Measurements from ENCODE around the gene GLIS1. TPM values are rescaled to one million over a fixed set of nuclear protein-coding genes. Genes with fewer than 3 reads are reported as not detected.

The GLIS1 gene
- total RNA-seq, 1 experiment from 2014 or later = 0.24 TPM

- Mint-ChIP-seq H3K27me3 (ENCODE audit: low read depth) (no peaks in the 10 kb centered on the region), H3K9me3 (no peaks in the 10 kb centered on the region), H3K27ac (no peak overlapping the region), H3K4me3 (no peak overlapping the region), H3K4me1 (peaks cover 12% of the 10 kb centered on the region; the same call in 1 of the 2 replicates), H3K36me3 (no peaks in the 10 kb centered on the region)
- ChIA-PET CTCF (no interaction called here), POLR2A (no interaction called here)
- TF ChIP-seq ZNF263 (CRISPR knock-in tag; IDR thresholded peaks at IDR 0.05; ENCODE audit: low read depth) (no peak), E2F5 (CRISPR knock-in tag; IDR thresholded peaks at IDR 0.05) (no peak), GTF2I (CRISPR knock-in tag; conservative IDR thresholded peaks at IDR 0.05) (no peak), MXD4 (CRISPR knock-in tag; IDR thresholded peaks at IDR 0.05; ENCODE audit: borderline replicate concordance) (no peak), ETV6 (CRISPR knock-in tag; IDR thresholded peaks at IDR 0.05) (no peak), NFE2L1 (CRISPR knock-in tag; IDR thresholded peaks at IDR 0.05) (no peak)
- ATAC-seq = no peak
- no peak for DNase-seq (ENCODE audit: low spot score)
Measured at GRCh38 chr1:53644909-53645689, 93.9 kb downstream of the GLIS1 start.

GRCh38 chr1:53644496-53644895 is 94.5 kb downstream of the GLIS1 start:
- ChIA-PET POLR2A (interaction anchor here (0.5 kb wide), 1 partner anchor 278 kb away, joined by 4 read pairs; no protein-coding TSS in a partner anchor), CTCF (interaction anchor here (0.9 kb wide), 1 partner anchor 50 kb away, joined by 3 read pairs; no protein-coding TSS in a partner anchor)
- H3K27ac Mint-ChIP-seq = no peak overlapping the region
- ATAC-seq (no peak), DNase-seq (ENCODE audit: low spot score) (no peak)
- TF ChIP-seq NFATC4 (CRISPR knock-in tag; IDR thresholded peaks at IDR 0.05) = no peak
- TF ChIP-seq ZNF138 (CRISPR knock-in tag; conservative IDR thresholded peaks at IDR 0.05) = no peak
- TF ChIP-seq CREM (CRISPR knock-in tag; IDR thresholded peaks at IDR 0.05) = no peak
- TF ChIP-seq ETV6 (CRISPR knock-in tag; IDR thresholded peaks at IDR 0.05) = no peak
- H3K27me3 Mint-ChIP-seq (ENCODE audit: low read depth) = no peaks in the 10 kb centered on the region
- no peaks in the 10 kb centered on the region for H3K9me3 Mint-ChIP-seq
- no peaks in the 10 kb centered on the region for H3K36me3 Mint-ChIP-seq
- no peak overlapping the region for H3K4me3 Mint-ChIP-seq
- H3K4me1 Mint-ChIP-seq = peaks cover 12% of the 10 kb centered on the region; the same call in 1 of the 2 replicates

GRCh38 chr1:53643881-53644390 is 95.0 kb downstream of the GLIS1 start:
- no peaks in the 10 kb centered on the region for H3K9me3 Mint-ChIP-seq
- no peaks in the 10 kb centered on the region for H3K27me3 Mint-ChIP-seq (ENCODE audit: low read depth)
- peaks cover 12% of the 10 kb centered on the region; the same call in 1 of the 2 replicates for H3K4me1 Mint-ChIP-seq
- ChIA-PET POLR2A (interaction anchor here (0.5 kb wide), 1 partner anchor 278 kb away, joined by 4 read pairs; no protein-coding TSS in a partner anchor), CTCF (interaction anchor here (0.9 kb wide), 1 partner anchor 50 kb away, joined by 3 read pairs; no protein-coding TSS in a partner anchor)
- ATAC-seq = no peak
- H3K27ac Mint-ChIP-seq = no peak overlapping the region
- TF ChIP-seq NFYB (CRISPR knock-in tag; conservative IDR thresholded peaks at IDR 0.05; ENCODE audit: low read depth) = no peak
- no peak for TF ChIP-seq ZNF281 (CRISPR knock-in tag; IDR thresholded peaks at IDR 0.05)
- no peak for TF ChIP-seq SOX15 (CRISPR knock-in tag; IDR thresholded peaks at IDR 0.05)
- no peak for TF ChIP-seq ERG (CRISPR knock-in tag; IDR thresholded peaks at IDR 0.05)
- no peak for TF ChIP-seq ARID4B (CRISPR knock-in tag; IDR thresholded peaks at IDR 0.05; ENCODE audit: borderline replicate concordance)
- no peak for TF ChIP-seq ZNF219 (CRISPR knock-in tag; IDR thresholded peaks at IDR 0.05; ENCODE audit: borderline replicate concordance)
- no peak for TF ChIP-seq OVOL2 (CRISPR knock-in tag; IDR thresholded peaks at IDR 0.05; ENCODE audit: borderline replicate concordance)
- no peak for TF ChIP-seq EMX1 (CRISPR knock-in tag; IDR thresholded peaks at IDR 0.05)
- TF ChIP-seq ETV6 (CRISPR knock-in tag; IDR thresholded peaks at IDR 0.05) = no peak
- no peak for TF ChIP-seq E2F5 (CRISPR knock-in tag; IDR thresholded peaks at IDR 0.05)
- no peaks in the 10 kb centered on the region for H3K36me3 Mint-ChIP-seq
- no peak for DNase-seq (ENCODE audit: low spot score)
- H3K4me3 Mint-ChIP-seq = no peak overlapping the region
